ENCODE measurements around the gene POT1. TPM values are rescaled to one million over a fixed set of nuclear protein-coding genes. Genes with fewer than 3 reads are reported as not detected.

POT1 gene
- total RNA-seq, 1 experiment from 2014 or later, result 20.9 TPM

- no peaks in the 10 kb centered on the region for H3K9me3 ChIP-seq (ENCODE audit: control insufficient read depth, insufficient read depth, low read depth, low read length)
- no peak overlapping the region for H3K27ac ChIP-seq (ENCODE audit: low read length)
- no peak overlapping the region for H3K4me3 ChIP-seq (ENCODE audit: low read depth in 2 of 2, low read length in 2 of 2)
- peaks cover 4% of the 10 kb centered on the region for H3K36me3 ChIP-seq (ENCODE audit: control insufficient read depth, insufficient read depth, low read length)
- no peak for ATAC-seq
- in situ Hi-C loops (cut with HindIII; ENCODE audit: low pct_unique_long_range_greater_than_20kb, low sequenced_read_pairs) (no loop called here), intact Hi-C loops (cut with micrococcal nuclease; ENCODE audit: unreplicated experiment) (no loop called here)
- ChIA-PET POLR2A (interaction anchor here (0.6 kb wide), 1 partner anchor 36 kb away, joined by 3 read pairs; no protein-coding TSS in a partner anchor), CTCF (no interaction called here)
- TF ChIP-seq TCF7L2 (IDR thresholded peaks at IDR 0.05; ENCODE audit: low read depth, low read length) (no peak), SIN3A (IDR thresholded peaks at IDR 0.05; ENCODE audit: borderline replicate concordance, insufficient read depth, low read depth, low read length) (no peak), POLR2AphosphoS5 (IDR thresholded peaks at IDR 0.05; ENCODE audit: low read depth, low read length) (no peak), CTCF (IDR thresholded peaks at IDR 0.05) (no peak)
- TF ChIP-seq, protein P1, sequence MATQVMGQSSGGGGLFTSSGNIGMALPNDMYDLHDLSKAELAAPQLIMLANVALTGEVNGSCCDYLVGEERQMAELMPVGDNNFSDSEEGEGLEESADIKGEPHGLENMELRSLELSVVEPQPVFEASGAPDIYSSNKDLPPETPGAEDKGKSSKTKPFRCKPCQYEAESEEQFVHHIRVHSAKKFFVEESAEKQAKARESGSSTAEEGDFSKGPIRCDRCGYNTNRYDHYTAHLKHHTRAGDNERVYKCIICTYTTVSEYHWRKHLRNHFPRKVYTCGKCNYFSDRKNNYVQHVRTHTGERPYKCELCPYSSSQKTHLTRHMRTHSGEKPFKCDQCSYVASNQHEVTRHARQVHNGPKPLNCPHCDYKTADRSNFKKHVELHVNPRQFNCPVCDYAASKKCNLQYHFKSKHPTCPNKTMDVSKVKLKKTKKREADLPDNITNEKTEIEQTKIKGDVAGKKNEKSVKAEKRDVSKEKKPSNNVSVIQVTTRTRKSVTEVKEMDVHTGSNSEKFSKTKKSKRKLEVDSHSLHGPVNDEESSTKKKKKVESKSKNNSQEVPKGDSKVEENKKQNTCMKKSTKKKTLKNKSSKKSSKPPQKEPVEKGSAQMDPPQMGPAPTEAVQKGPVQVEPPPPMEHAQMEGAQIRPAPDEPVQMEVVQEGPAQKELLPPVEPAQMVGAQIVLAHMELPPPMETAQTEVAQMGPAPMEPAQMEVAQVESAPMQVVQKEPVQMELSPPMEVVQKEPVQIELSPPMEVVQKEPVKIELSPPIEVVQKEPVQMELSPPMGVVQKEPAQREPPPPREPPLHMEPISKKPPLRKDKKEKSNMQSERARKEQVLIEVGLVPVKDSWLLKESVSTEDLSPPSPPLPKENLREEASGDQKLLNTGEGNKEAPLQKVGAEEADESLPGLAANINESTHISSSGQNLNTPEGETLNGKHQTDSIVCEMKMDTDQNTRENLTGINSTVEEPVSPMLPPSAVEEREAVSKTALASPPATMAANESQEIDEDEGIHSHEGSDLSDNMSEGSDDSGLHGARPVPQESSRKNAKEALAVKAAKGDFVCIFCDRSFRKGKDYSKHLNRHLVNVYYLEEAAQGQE (IDR thresholded peaks at IDR 0.05; ENCODE audit: insufficient read depth in 1 of 2, low read depth in 2 of 2, low read length in 1 of 2), result no peak
- BruUV-seq (replicated peaks), result no TSS peak
- H3K27me3 ChIP-seq (ENCODE audit: control insufficient read depth, insufficient read depth, low read length), result no peaks in the 10 kb centered on the region
- no peaks in the 10 kb centered on the region for H3K4me1 ChIP-seq (ENCODE audit: control insufficient read depth, insufficient read depth, low read length)
- no peak for DNase-seq (ENCODE audit: low read depth, low spot score)
These were observed 36.3 kb downstream of the POT1 start for GRCh38 chr7:124893140-124893827.

DNA sequence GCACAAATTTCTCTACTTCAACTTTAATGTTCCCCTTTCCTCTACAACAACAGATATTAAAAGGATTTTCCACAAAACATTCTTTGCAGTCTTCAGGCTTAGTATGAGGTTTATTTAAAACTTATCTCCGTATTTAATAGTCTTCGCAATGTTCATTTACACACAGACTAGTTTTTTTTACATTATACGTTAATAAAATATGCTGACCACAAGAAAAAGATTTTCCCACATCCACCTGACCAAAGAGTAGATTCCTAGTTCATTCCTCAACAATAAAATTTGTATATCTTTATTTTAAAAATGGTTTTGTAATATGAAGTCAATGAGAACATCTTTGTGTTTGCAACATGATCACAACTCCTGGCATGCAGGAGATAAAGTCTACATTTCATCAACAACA lies 42.4 kb downstream of the POT1 start:
- BruUV-seq (replicated peaks), result no TSS peak
- Histone ChIP-seq H3K4me3 (ENCODE audit: low read depth in 2 of 2, low read length in 2 of 2) (no peak overlapping the region), H3K27ac (ENCODE audit: low read length) (no peak overlapping the region), H3K9me3 (ENCODE audit: control insufficient read depth, insufficient read depth, low read depth, low read length) (no peaks in the 10 kb centered on the region), H3K27me3 (ENCODE audit: control insufficient read depth, insufficient read depth, low read length) (no peaks in the 10 kb centered on the region), H3K4me1 (ENCODE audit: control insufficient read depth, insufficient read depth, low read length) (no peaks in the 10 kb centered on the region), H3K36me3 (ENCODE audit: control insufficient read depth, insufficient read depth, low read length) (no peaks in the 10 kb centered on the region)
- ATAC-seq (no peak), DNase-seq (ENCODE audit: low read depth, low spot score) (no peak)
- intact Hi-C loops (cut with micrococcal nuclease; ENCODE audit: unreplicated experiment) (no loop called here), in situ Hi-C loops (cut with HindIII; ENCODE audit: low pct_unique_long_range_greater_than_20kb, low sequenced_read_pairs) (no loop called here)
- ChIA-PET POLR2A (no interaction called here), CTCF (no interaction called here)
- TF ChIP-seq, protein P1 (IDR thresholded peaks at IDR 0.05; ENCODE audit: insufficient read depth in 1 of 2, low read depth in 2 of 2, low read length in 1 of 2), result no peak
- TF ChIP-seq SIN3A (IDR thresholded peaks at IDR 0.05; ENCODE audit: borderline replicate concordance, insufficient read depth, low read depth, low read length), result no peak
- no peak for TF ChIP-seq CTCF (IDR thresholded peaks at IDR 0.05)
- TF ChIP-seq TCF7L2 (IDR thresholded peaks at IDR 0.05; ENCODE audit: low read depth, low read length), result no peak
- no peak for TF ChIP-seq POLR2AphosphoS5 (IDR thresholded peaks at IDR 0.05; ENCODE audit: low read depth, low read length)

Data from Panc1 (cell line).